HG02610 (cell line): ENCODE data around the gene MYOCD.

Experiments used
- ATAC-seq: cut with Tn5 transposase; IDR thresholded peaks from one replicate; pipeline ENCODE4 v1.9.1; 2021; ENCODE audit warnings: mild to moderate bottlenecking, moderate library complexity; ENCODE audit not compliant: unreplicated experiment

Gene MYOCD

DNA sequence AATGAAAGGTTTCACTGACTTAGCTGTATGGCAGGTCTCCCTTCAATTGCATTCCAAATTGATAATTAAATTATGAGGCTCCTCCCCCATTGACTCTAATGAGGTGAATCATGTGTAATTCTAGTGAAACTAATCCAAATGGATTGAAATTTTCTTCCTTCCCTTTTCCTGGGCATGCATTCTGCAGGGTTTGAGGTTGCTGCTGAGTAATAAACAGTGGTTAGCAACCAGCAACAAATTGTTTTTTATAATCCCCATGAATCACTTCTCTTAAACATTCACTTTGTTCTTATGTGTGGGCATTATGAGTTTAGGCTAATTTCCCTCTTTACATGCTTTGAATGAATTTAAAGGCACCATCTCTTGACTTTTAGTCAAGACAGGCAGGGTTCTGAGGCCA lies 43.4 kb downstream of the MYOCD start:
- ATAC-seq = no peak

- no peak for ATAC-seq
Observed at GRCh38 chr17:12712415-12712814, 46.7 kb downstream of the MYOCD start.

DNA sequence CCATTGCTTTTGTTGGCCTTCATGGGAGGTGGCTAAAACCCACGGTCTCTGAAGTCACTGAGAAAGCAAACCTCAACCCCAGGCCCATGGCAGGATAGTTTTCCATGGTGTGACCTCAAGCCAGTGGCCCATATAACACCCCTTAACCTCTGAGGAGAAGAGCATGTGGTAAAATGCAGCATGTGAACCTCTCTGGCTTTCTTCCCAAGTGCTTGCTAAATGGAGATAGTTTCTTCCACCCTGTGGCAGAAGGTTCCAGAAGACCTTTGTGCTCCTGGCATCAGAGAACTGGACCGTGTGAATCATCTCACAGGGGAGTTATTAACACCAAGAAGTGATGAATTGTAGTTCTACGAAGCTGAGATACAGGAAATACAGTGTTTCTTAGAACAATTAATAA lies 47.3 kb downstream of the MYOCD start:
- ATAC-seq = no peak

- no peak for ATAC-seq
Observed at GRCh38 chr17:12719948-12720347, 54.3 kb downstream of the MYOCD start.

DNA sequence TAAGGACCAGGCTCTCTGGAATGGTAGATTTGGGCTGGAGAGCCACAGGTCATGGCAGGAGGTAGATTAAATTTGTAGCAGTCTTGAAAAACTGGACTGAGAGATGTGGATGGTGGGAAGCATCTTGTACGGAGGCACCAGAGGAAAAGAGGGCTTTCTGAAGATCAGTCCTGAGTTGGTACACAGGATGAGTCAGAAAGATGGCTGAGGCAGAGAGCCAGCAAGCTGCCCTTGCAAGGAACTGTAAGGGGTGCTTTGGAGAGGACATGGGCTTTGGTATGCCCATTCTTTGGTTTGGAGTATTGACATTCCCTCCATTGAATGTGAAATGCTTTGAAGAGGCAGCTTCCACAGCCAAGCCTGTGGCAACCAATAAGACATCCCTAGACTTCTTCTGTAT lies 55.9 kb downstream of the MYOCD start:
- ATAC-seq = no peak

- ATAC-seq = no peak
Observed at GRCh38 chr17:12722282-12722681, 56.6 kb downstream of the MYOCD start.

- no peak for ATAC-seq
Observed at GRCh38 chr17:12726131-12726530, 60.4 kb downstream of the MYOCD start.

DNA sequence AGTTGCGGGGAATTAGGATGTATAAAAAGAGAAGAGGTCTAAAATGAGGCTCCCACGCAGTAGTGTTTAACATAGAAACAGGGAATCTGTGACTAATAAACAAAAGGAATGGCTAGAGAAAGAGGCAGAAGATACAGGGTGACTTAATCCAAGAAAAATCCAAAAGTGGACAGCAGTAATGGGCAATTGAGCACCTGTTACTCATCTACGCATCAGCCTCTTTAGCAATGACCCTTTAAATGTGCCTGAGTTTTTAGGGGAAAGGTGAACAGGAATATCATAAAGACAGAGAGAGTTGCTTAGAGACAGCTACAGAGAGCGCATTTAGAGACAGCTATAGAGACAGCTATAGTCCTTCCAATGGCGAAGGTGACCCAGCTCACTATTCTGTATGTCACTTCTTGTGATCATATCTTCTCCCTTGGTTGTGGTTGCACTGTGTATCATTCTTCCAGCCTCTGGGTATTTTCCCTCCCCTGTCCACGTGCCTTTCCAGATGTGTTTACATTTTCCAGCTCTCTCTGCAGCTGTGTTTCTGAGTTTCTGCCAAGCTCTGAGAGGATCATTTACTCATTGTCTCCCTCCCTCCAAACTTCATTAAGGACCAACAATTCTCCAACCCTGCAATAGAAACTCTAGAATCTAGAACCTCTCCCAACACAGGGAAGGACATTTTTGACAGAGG lies 61.5 kb downstream of the MYOCD start:
- ATAC-seq = no peak

GRCh38 chr17:12727881-12728280 lies 62.2 kb downstream of the MYOCD start:
- no peak for ATAC-seq

DNA sequence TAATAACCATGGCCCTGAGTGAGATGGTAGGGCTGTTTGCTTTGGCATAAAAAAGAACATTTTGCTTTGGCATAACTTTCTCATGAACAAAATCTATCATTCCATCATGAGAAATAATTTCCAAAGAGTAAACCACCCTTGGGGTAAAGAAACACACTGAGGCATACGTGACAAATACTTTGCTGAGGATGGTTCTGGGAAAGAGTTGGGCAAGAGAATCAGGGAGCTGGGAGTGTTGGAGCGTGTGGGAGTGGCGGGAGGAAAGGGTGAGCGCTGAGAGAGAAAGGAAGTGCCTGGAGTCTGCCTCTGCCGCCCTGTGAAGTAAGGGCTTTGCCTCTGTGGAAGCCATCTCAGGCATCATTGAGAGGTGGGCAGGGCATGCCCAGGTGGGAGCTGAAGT lies 63.4 kb downstream of the MYOCD start:
- no peak for ATAC-seq

- ATAC-seq = no peak
Observed at GRCh38 chr17:12730421-12730820, 64.7 kb downstream of the MYOCD start.

- ATAC-seq = no peak
Observed at GRCh38 chr17:12730931-12731521, 65.3 kb downstream of the MYOCD start.

- no peak for ATAC-seq
Observed at GRCh38 chr17:12731839-12732238, 66.1 kb downstream of the MYOCD start.

DNA sequence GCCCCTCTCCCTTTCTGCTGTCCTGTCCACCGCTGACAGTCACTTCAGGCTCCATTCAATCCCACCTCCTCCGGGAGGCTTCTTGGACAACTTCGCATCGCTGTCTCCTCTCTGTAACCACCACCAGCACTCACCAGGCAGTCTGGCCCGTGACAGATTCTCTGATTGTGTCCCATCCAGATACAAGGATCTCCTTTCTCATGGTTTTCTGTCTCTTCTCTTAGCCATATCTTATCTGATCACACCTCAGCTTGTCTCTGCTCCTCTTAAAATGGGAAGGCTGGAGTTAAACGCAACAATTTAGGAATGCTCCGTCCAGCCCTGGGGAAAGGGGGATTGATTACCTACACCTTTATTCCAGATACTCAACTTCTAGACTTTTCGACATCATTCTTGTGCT lies 66.7 kb downstream of the MYOCD start:
- no peak for ATAC-seq

- ATAC-seq = no peak
Observed at GRCh38 chr17:12734926-12735325, 69.2 kb downstream of the MYOCD start.

DNA sequence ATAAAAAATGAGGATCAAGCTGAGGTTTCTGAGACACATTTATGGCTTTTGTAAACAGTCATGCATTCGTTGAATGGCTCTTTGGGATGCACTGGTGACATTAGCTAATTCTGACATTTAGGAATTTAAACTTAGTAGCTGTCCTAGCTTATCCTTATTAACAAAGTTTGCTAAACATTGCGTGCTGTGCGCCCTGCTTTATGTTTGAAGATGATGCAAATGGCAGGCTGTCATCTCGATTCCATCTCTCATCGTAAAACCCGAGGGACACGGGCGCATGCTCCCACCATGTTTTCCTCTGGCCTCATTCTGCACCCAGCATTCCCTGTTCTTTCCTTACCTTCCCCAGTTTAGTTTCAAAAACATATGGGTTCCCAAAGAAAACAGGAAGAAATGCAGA lies 69.8 kb downstream of the MYOCD start:
- ATAC-seq = no peak

- no peak for ATAC-seq
Observed at GRCh38 chr17:12736526-12736925, 70.8 kb downstream of the MYOCD start.

DNA sequence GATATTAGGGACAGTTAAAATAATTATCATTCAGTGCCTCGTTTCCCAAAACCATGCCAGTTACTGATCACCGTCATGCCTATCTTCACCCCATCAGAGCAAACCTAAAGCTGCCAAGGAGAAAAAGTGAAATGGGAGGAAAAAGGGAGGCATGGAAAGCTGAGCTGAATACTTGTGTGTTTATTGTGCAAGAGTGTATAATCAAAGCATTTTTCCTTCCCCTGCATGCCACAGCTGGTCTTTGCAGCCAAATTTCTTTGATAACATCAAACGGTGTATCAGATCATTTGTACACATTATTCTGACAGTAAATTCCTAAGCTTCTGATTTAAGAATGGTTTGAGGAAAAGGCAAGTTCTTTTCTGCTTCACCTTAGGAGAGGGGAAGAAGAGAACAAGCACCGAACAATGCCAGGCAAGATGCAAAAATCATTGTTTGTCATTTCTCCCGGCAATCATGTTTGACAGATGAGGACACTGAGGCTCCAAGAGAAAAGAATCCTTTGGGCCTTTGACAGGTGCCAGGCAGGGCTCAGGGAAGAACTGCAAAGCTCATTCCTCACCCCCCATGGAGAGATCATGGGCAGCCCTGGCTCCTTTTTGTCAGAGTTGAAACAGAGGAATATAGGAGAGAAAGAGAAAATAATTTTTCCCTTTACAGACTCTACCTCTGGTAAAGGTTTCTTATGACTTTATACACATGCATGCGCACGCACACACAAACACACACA lies 72.2 kb downstream of the MYOCD start:
- no peak for ATAC-seq

- ATAC-seq = no peak
Observed at GRCh38 chr17:12738624-12739023, 72.9 kb downstream of the MYOCD start.

DNA sequence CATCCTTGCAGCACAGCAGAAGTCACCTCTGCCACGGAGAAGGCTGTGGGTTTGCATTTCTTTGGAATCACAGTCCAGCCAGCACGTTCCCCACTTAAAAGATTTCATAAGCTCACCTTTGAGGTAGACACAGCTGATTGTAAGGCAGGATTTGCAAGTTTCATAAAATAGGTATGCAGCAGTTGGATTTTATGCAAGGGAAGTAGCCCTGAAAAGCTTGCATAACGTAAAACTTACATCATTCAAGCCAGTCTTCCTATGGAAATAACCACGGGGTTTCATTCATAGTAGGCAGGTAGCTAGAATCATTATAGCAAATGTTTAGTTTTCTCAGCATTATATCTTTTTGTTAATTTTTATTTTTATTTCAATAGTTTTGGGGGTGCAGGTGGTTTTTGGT lies 73.8 kb downstream of the MYOCD start:
- no peak for ATAC-seq

DNA sequence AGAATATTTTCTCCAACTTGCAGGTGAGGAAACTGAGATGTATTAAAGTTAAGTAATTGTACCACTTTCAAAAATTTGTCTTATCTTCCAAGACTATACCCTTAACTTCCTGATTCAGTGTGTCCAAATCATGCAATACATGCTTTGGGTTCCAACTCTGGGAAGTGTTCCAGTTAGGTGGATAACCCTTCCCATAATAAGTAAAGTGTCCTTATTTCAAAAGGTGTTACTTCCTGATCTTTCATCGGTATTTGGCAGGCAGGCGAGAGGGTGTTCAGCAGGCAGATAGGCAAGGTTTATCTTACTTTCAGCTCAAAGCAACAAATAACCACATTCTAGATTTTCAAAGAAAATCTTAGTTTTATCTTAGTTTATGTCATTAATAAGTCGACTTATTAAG lies 77.4 kb downstream of the MYOCD start:
- no peak for ATAC-seq

DNA sequence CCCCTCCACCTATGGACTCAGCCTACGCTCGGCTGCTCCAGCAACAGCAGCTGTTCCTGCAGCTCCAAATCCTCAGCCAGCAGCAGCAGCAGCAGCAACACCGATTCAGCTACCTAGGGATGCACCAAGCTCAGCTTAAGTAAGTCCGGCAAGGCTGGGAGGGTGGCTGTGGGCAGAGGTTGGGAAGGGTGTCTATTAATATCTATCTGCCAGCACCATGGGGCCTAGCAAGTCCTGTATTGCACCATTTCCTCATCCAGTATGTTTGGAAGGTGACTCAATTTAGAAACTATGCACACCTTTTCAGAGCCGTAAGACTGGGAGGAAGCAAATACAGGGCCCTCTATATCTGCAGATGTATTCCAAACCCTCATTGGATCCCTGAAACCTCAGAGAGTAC lies 78.6 kb downstream of the MYOCD start:
- no peak for ATAC-seq
